Vagina (tissue), 2 donors: ENCODE results near the gene LCN1.
"Not testable (repeated sequence)": the region's sequence is repeated elsewhere in the genome, so short reads cannot be mapped to it uniquely, and the experiment has no call there.

ENCODE experiments used
- POLR2A ChIP-seq, 2 donors: fragments of 450-650 bp; IDR thresholded peaks; one replicate each; pipeline ENCODE4 v1.6.1; 2017; ENCODE audit warnings: antibody characterized with exemption in 2 of 2, mild to moderate bottlenecking in 2 of 2, moderate library complexity in 2 of 2
- POLR2AphosphoS5 ChIP-seq, 2 donors: sonication (generic); formaldehyde crosslinking; IDR thresholded peaks; one replicate each; pipeline ENCODE4 v1.9.0; 2017; ENCODE audit warnings: antibody characterized with exemption in 2 of 2, mild to moderate bottlenecking in 2 of 2, low read depth in 1 of 2; ENCODE audit not compliant: insufficient read depth in 1 of 2

- not testable (repeated sequence) for TF ChIP-seq POLR2AphosphoS5 (IDR thresholded peaks at IDR 0.05; ENCODE audit: insufficient read depth in 1 of 2, low read depth in 1 of 2); POLR2A (IDR thresholded peaks at IDR 0.05)
These were observed 22.1 kb downstream of the LCN1 start for GRCh38 chr9:135543262-135543894.
